ENCODE results near the gene COL6A5. TPM values are rescaled to one million over a fixed set of nuclear protein-coding genes. Genes with fewer than 3 reads are reported as not detected.

COL6A5 gene, protein sequence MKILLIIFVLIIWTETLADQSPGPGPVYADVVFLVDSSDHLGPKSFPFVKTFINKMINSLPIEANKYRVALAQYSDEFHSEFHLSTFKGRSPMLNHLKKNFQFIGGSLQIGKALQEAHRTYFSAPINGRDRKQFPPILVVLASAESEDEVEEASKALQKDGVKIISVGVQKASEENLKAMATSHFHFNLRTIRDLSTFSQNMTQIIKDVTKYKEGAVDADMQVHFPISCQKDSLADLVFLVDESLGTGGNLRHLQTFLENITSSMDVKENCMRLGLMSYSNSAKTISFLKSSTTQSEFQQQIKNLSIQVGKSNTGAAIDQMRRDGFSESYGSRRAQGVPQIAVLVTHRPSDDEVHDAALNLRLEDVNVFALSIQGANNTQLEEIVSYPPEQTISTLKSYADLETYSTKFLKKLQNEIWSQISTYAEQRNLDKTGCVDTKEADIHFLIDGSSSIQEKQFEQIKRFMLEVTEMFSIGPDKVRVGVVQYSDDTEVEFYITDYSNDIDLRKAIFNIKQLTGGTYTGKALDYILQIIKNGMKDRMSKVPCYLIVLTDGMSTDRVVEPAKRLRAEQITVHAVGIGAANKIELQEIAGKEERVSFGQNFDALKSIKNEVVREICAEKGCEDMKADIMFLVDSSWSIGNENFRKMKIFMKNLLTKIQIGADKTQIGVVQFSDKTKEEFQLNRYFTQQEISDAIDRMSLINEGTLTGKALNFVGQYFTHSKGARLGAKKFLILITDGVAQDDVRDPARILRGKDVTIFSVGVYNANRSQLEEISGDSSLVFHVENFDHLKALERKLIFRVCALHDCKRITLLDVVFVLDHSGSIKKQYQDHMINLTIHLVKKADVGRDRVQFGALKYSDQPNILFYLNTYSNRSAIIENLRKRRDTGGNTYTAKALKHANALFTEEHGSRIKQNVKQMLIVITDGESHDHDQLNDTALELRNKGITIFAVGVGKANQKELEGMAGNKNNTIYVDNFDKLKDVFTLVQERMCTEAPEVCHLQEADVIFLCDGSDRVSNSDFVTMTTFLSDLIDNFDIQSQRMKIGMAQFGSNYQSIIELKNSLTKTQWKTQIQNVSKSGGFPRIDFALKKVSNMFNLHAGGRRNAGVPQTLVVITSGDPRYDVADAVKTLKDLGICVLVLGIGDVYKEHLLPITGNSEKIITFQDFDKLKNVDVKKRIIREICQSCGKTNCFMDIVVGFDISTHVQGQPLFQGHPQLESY (N-terminal part only)
- polyA plus RNA-seq (2011; rRNA removed) (not detected in 2 replicates), polyA plus RNA-seq (2017; fragmentation: RNase III; extraction: RNeasy Plus Mini Kit Qiagen cat#74134 plus additional on column Dnase treatment) (not detected in 3 replicates), polyA minus RNA-seq (2011; rRNA and poly(A)+ RNA removed) (not detected in 2 replicates)
- not detected in 2 replicates for polyA plus RNA-seq (2012; cell fraction: cytosol; rRNA removed)
- polyA plus RNA-seq (2012; cell fraction: nucleus; rRNA removed) = not detected in 2 replicates

DNA sequence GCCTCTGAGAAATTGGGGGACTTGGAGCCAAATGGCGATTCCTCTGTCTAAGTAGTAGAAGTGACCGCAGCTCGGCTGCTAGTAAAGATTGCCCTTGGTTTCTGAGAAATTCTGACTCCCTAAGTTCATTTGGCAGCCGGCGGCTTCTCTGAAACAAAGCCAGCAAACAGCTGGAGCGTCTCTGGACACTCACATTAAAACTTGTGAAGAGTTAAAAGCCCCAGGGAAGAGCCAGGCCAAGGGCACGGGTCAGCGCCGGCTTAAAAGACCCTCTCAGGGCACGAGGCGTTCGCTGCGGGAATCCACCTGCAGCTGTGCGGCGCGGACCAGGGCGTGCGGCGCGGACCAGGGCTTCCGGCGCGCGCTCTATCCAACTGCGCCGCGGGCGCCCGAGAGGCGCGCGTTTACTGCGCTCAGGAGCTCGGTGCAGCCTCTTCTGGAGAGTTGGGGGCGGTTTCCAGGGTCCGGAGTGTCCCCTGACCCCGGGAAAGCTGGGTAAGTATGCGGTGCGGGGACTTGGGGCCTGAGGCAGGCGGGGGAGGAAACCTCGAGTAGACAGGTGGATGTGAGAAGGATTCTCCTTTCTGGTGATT is at the start of gene COL6A5:
TSS of gene COL6A5 (plus strand) at position 186 of the 593 bp plus-strand sequence. CDS start 27,967 bp downstream, outside the sequence.
- no peak within 1 kb of the TSS for H3K4me3 ChIP-seq
- TF ChIP-seq, protein P1, sequence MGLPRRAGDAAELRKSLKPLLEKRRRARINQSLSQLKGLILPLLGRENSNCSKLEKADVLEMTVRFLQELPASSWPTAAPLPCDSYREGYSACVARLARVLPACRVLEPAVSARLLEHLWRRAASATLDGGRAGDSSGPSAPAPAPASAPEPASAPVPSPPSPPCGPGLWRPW (IDR thresholded peaks at IDR 0.05) = no peak
- TF ChIP-seq, protein P2, sequence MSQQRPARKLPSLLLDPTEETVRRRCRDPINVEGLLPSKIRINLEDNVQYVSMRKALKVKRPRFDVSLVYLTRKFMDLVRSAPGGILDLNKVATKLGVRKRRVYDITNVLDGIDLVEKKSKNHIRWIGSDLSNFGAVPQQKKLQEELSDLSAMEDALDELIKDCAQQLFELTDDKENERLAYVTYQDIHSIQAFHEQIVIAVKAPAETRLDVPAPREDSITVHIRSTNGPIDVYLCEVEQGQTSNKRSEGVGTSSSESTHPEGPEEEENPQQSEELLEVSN (IDR thresholded peaks at IDR 0.05; ENCODE audit: borderline replicate concordance, low read depth) = no peak
- no peak for TF ChIP-seq FOXS1 (CRISPR knock-in tag; IDR thresholded peaks at IDR 0.05)
- TF ChIP-seq EHF (CRISPR knock-in tag; IDR thresholded peaks at IDR 0.05) = no peak
- TF ChIP-seq, protein P3, sequence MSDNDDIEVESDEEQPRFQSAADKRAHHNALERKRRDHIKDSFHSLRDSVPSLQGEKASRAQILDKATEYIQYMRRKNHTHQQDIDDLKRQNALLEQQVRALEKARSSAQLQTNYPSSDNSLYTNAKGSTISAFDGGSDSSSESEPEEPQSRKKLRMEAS (IDR thresholded peaks at IDR 0.05) = no peak
- TF ChIP-seq NPAS2 (CRISPR knock-in tag; IDR thresholded peaks at IDR 0.05; ENCODE audit: borderline replicate concordance) = no peak
- TF ChIP-seq POLR2A (IDR thresholded peaks at IDR 0.05; ENCODE audit: low read length) = no peak
- CTCF ChIA-PET = no interaction called here
- ATAC-seq (no peak), FAIRE-seq (no peak), DNase-seq (ENCODE audit: low read depth in 1 of 2, low spot score in 1 of 2) (no peak)
- WGBS (ENCODE audit: missing lambda C conversion rate) = 4% methylated on average over 11 of the region's 41 CpGs
- H3K4me2 ChIP-seq = no peak within 1 kb of the TSS
- H3K27ac ChIP-seq = no peak within 1 kb of the TSS
- POLR2A ChIA-PET = no interaction called here
- H3K4me1 ChIP-seq = no peaks in the 10 kb centered on the region
- no peaks in the 10 kb centered on the region for H3K9me3 ChIP-seq

DNA sequence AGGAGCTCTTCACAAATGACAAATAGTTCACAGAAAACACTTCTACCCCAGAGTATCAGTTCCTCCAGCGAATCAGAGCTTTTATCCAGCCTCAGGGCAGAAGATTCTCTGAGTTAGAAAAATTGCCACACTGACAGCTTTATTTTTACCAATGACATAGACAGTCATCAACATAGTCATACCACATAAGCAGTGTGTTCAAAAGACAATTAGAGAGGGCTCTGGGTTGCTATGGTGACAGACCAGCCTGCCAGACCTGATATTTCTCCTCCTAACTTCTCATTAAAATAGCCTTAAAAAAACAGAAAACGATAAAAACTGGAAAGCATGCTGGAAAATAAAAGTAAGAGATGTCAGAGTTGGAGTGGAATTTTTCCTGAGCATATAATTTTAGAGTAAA is 45.9 kb upstream of the COL6A5 start:
- 0% methylated on average over 2 of the region's 2 CpGs for WGBS (ENCODE audit: missing lambda C conversion rate)
- no peak overlapping the region for H3K4me3 ChIP-seq
- POLR2A ChIA-PET = no interaction called here
- CTCF ChIA-PET = no interaction called here
- ATAC-seq (no peak), DNase-seq (ENCODE audit: low read depth in 1 of 2, low spot score in 1 of 2) (no peak), FAIRE-seq (no peak)
- no peaks in the 10 kb centered on the region for H3K9me3 ChIP-seq
- no peak overlapping the region for H3K4me2 ChIP-seq
- H3K27ac ChIP-seq = no peak overlapping the region
- no peaks in the 10 kb centered on the region for H3K4me1 ChIP-seq
- TF ChIP-seq CHD4 (IDR thresholded peaks at IDR 0.05; ENCODE audit: borderline replicate concordance) = no peak
- TF ChIP-seq EP300 (IDR thresholded peaks at IDR 0.05) = no peak
- TF ChIP-seq, protein P4, sequence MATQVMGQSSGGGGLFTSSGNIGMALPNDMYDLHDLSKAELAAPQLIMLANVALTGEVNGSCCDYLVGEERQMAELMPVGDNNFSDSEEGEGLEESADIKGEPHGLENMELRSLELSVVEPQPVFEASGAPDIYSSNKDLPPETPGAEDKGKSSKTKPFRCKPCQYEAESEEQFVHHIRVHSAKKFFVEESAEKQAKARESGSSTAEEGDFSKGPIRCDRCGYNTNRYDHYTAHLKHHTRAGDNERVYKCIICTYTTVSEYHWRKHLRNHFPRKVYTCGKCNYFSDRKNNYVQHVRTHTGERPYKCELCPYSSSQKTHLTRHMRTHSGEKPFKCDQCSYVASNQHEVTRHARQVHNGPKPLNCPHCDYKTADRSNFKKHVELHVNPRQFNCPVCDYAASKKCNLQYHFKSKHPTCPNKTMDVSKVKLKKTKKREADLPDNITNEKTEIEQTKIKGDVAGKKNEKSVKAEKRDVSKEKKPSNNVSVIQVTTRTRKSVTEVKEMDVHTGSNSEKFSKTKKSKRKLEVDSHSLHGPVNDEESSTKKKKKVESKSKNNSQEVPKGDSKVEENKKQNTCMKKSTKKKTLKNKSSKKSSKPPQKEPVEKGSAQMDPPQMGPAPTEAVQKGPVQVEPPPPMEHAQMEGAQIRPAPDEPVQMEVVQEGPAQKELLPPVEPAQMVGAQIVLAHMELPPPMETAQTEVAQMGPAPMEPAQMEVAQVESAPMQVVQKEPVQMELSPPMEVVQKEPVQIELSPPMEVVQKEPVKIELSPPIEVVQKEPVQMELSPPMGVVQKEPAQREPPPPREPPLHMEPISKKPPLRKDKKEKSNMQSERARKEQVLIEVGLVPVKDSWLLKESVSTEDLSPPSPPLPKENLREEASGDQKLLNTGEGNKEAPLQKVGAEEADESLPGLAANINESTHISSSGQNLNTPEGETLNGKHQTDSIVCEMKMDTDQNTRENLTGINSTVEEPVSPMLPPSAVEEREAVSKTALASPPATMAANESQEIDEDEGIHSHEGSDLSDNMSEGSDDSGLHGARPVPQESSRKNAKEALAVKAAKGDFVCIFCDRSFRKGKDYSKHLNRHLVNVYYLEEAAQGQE (IDR thresholded peaks at IDR 0.05) = no peak
- no peak for TF ChIP-seq BHLHE40 (IDR thresholded peaks at IDR 0.05; ENCODE audit: low read depth, low read length)
- TF ChIP-seq NR3C1 (IDR thresholded peaks at IDR 0.05) = no peak
- no peak for TF ChIP-seq CEBPB (IDR thresholded peaks at IDR 0.05)
- TF ChIP-seq FOSL2 (IDR thresholded peaks at IDR 0.05) = no peak
- no peak for TF ChIP-seq FOSL2 (CRISPR knock-in tag; IDR thresholded peaks at IDR 0.05)
- no peak for TF ChIP-seq JUN (IDR thresholded peaks at IDR 0.05)
- TF ChIP-seq, protein P3 (IDR thresholded peaks at IDR 0.05) = no peak

Data from A549 (cell line).